Measurements from ENCODE around the gene TMEM8B. TPM values are rescaled to one million over a fixed set of nuclear protein-coding genes. Genes with fewer than 3 reads are reported as not detected.
"Not testable (repeated sequence)": the region's sequence is repeated elsewhere in the genome, so short reads cannot be mapped to it uniquely, and the experiment has no call there.

TMEM8B gene
- total and polyA plus RNA-seq, 5 donors from 2014 or later, result 0.21 to 3.3 (median 1.4) TPM

DNA sequence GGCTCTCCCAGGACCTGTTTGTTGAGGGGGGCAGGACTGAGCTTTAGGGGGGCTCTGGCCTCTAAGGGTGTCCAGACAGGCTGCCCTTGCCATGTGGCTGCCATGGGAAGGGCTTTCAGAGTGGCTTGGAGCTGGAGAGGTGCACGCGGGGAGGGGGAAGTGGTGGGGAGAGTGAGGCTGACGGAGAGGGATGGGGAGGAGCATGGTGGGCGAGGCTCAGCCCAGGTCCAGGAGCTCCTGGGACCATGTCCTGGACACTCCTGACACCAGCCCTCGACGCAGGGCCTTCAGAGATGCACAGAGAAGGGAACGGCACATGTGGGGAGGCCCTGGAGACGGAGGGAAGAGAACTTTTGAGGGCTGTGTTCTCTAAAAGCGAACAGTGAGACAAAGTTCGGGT lies 82.7 kb downstream of the TMEM8B start:
- peaks cover 15 to 56% (median 28%) of the 10 kb centered on the region in 4 donors for H3K4me1 Mint-ChIP-seq
- no peak overlapping the region for H3K4me3 ChIP-seq (ENCODE audit: low read depth, low read length)
- DNase-seq, result no peak
- no peak overlapping the region for H3K27ac ChIP-seq (ENCODE audit: insufficient read depth, low read length, poor library complexity, severe bottlenecking)
- H3K36me3 Mint-ChIP-seq, result no peaks in the 10 kb centered on the region
- peak overlapping the region in 2 of 3 donors; percentile 31 to 83 for H3K27ac Mint-ChIP-seq
- H3K9me3 Mint-ChIP-seq, result no peaks in the 10 kb centered on the region
- peaks cover 60% of the 10 kb centered on the region for H3K4me1 ChIP-seq (ENCODE audit: control insufficient read depth, insufficient read depth, low read length, poor library complexity, severe bottlenecking)
- H3K27me3 ChIP-seq (ENCODE audit: control insufficient read depth, insufficient read depth, low read length), result no peaks in the 10 kb centered on the region
- H3K4me3 Mint-ChIP-seq, result peak overlapping the region in 2 of 4 donors; percentile 15 to 66
- ATAC-seq (ENCODE audit: low read depth in 2 of 2), result no peak
- H3K9me3 ChIP-seq (ENCODE audit: control insufficient read depth in 2 of 2, low read length in 2 of 2), result no peaks in the 10 kb centered on the region
- H3K36me3 ChIP-seq (ENCODE audit: control insufficient read depth, insufficient read depth, low read length), result no peaks in the 10 kb centered on the region
- no peaks in the 10 kb centered on the region for H3K27me3 Mint-ChIP-seq

DNA sequence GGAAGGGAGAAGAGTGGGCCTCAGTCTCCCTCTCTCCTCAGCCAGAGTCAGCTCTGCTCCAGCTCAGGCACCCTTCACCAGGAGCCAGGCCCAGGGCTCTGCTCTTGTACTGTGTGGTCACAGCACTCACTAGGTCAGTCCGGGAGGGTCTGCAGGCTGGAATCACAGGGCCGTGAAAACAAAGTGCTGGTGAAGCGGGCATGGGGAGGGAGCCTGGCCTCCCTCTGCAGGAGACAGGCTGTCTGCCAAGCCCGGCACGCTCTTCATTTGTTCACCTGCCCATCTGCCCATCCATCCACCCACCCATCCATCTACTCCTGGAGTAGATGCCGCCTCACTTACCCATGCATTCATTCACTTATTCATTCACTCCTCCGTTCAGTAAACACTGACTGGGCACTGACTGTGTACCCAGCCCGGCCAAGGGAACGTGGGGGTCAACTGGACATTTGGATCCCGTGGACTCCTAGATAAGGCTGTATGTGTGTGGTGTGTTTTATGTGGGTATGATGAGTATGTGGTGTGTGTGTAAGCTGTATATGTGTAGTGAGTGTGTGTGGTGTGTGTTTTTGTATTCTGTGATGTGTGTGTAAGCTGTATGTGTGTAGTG lies 83.9 kb downstream of the TMEM8B start:
- Mint-ChIP-seq H3K4me1 (peaks cover 15 to 51% (median 29%) of the 10 kb centered on the region in 4 donors), H3K36me3 (no peaks in the 10 kb centered on the region), H3K9me3 (no peaks in the 10 kb centered on the region), H3K4me3 (peak overlapping the region in 1 of 4 donors; percentile 83), H3K27me3 (no peaks in the 10 kb centered on the region), H3K27ac (peak overlapping the region in 1 of 3 donors; percentile 69)
- no peak for DNase-seq
- no peak for ATAC-seq (ENCODE audit: low read depth in 2 of 2)
- Histone ChIP-seq H3K9me3 (ENCODE audit: control insufficient read depth in 2 of 2, low read length in 2 of 2) (no peaks in the 10 kb centered on the region), H3K4me1 (ENCODE audit: control insufficient read depth, insufficient read depth, low read length, poor library complexity, severe bottlenecking) (peaks cover 48% of the 10 kb centered on the region), H3K4me3 (ENCODE audit: low read depth, low read length) (no peak overlapping the region), H3K27me3 (ENCODE audit: control insufficient read depth, insufficient read depth, low read length) (no peaks in the 10 kb centered on the region), H3K36me3 (ENCODE audit: control insufficient read depth, insufficient read depth, low read length) (no peaks in the 10 kb centered on the region), H3K27ac (ENCODE audit: insufficient read depth, low read length, poor library complexity, severe bottlenecking) (no peak overlapping the region)

DNA sequence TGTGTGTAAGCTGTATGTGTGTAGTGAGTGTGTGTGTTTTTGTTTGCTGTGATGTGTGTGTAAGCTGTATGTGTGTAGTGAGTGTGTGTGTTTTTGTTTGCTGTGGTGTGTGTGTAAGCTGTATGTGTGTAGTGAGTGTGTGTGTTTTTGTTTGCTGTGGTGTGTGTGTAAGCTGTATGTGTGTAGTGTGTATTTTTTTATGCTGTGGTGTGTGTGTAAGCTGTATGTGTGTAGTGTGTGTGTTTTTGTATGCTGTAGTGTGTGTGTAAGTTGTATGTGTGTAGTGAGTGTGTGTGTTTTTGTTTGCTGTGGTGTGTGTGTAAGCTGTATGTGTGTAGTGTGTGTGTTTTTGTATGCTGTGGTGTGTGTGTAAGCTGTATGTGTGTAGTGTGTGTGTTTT lies 84.4 kb downstream of the TMEM8B start:
- H3K36me3 Mint-ChIP-seq; H3K9me3 ChIP-seq (ENCODE audit: control insufficient read depth in 2 of 2, low read length in 2 of 2); H3K27me3 Mint-ChIP-seq; ATAC-seq (ENCODE audit: low read depth in 2 of 2); H3K9me3 Mint-ChIP-seq; H3K27ac ChIP-seq (ENCODE audit: insufficient read depth, low read length, poor library complexity, severe bottlenecking); H3K27me3 ChIP-seq (ENCODE audit: control insufficient read depth, insufficient read depth, low read length); H3K4me3 ChIP-seq (ENCODE audit: low read depth, low read length); H3K27ac Mint-ChIP-seq; H3K36me3 ChIP-seq (ENCODE audit: control insufficient read depth, insufficient read depth, low read length); H3K4me3 Mint-ChIP-seq; DNase-seq: not testable (repeated sequence)
- H3K4me1 ChIP-seq (ENCODE audit: control insufficient read depth, insufficient read depth, low read length, poor library complexity, severe bottlenecking), result peaks cover 43% of the 10 kb centered on the region
- H3K4me1 Mint-ChIP-seq, result peaks cover 14 to 48% (median 32%) of the 10 kb centered on the region in 4 donors

DNA sequence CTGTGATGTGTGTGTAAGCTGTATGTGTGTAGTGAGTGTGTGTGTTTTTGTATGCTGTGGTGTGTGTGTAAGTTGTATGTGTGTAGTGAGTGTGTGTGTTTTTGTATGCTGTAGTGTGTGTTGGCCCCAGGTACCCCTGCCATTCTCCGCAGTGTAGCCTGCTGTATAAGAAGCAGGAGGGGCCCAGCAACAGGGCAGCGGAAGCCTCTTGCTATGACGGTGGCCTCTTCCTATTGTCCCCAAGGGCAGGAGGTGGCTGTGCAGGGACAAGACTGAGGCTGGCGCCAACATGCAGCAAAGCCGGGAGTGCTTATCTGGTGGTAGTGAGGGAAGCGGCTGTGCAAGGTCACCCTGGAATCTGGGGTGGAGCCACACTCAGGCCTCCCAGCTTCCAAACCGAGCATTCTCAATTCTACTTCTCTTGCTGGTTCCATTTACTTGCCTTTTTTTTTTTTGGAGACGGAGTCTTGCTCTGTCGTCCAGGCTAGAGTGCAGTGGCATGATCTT lies 85.3 kb downstream of the TMEM8B start:
- H3K27ac ChIP-seq (ENCODE audit: insufficient read depth, low read length, poor library complexity, severe bottlenecking), result no peak overlapping the region
- Mint-ChIP-seq H3K36me3 (no peaks in the 10 kb centered on the region), H3K27ac (no peak overlapping the region), H3K4me1 (peaks cover 7 to 45% (median 27%) of the 10 kb centered on the region in 4 donors), H3K4me3 (no peak overlapping the region), H3K27me3 (no peaks in the 10 kb centered on the region), H3K9me3 (no peaks in the 10 kb centered on the region)
- DNase-seq (peak in 1 of 3 donors; percentile 20), ATAC-seq (ENCODE audit: low read depth in 2 of 2) (no peak)
- H3K36me3 ChIP-seq (ENCODE audit: control insufficient read depth, insufficient read depth, low read length), result no peaks in the 10 kb centered on the region
- peaks cover 34% of the 10 kb centered on the region for H3K4me1 ChIP-seq (ENCODE audit: control insufficient read depth, insufficient read depth, low read length, poor library complexity, severe bottlenecking)
- no peaks in the 10 kb centered on the region for H3K27me3 ChIP-seq (ENCODE audit: control insufficient read depth, insufficient read depth, low read length)
- H3K9me3 ChIP-seq (ENCODE audit: control insufficient read depth in 2 of 2, low read length in 2 of 2), result no peaks in the 10 kb centered on the region
- H3K4me3 ChIP-seq (ENCODE audit: low read depth, low read length), result no peak overlapping the region

Other genes with a start within 250 kb of the TMEM8B start
- 24.5 TPM for gene TESK1, start 224.0 kb upstream of the TMEM8B start, total RNA-seq
- gene TESK1, start 224.0 kb upstream of the TMEM8B start, polyA plus RNA-seq, result 1 to 10 TPM; 3.9 to 5.7 (median 4.5) TPM
- gene CD72, start 210.8 kb upstream of the TMEM8B start, total RNA-seq, result 7.9 TPM
- gene CD72, start 210.8 kb upstream of the TMEM8B start, polyA plus RNA-seq, result 1 to 10 TPM; 1.0 to 4.0 (median 1.9) TPM
- gene SIT1, start 178.3 kb upstream of the TMEM8B start, total RNA-seq, result 76.9 TPM
- gene SIT1, start 178.3 kb upstream of the TMEM8B start, polyA plus RNA-seq, result 100 to 1,000 TPM; 239 to 346 (median 308) TPM
- gene RMRP, start 171.2 kb upstream of the TMEM8B start, total RNA-seq, result 6,542 TPM
- not detected for gene RMRP, start 171.2 kb upstream of the TMEM8B start, polyA plus RNA-seq
- 31.2 TPM for gene CCDC107, start 170.9 kb upstream of the TMEM8B start, total RNA-seq
- 10 to 100 TPM; 65.8 to 83.2 (median 71.7) TPM for gene CCDC107, start 170.9 kb upstream of the TMEM8B start, polyA plus RNA-seq
- gene ARHGEF39, start 164.0 kb upstream of the TMEM8B start, total RNA-seq, result 0.84 TPM
- under 1 TPM; 0.36 to 0.66 (median 0.44) TPM for gene ARHGEF39, start 164.0 kb upstream of the TMEM8B start, polyA plus RNA-seq
- gene CA9, start 155.3 kb upstream of the TMEM8B start, total RNA-seq, result not detected
- under 1 TPM in 1 of 4 donors, not detected in 3; 0.48 TPM for gene CA9, start 155.3 kb upstream of the TMEM8B start, polyA plus RNA-seq
- 38.8 TPM for gene TPM2, start 139.3 kb upstream of the TMEM8B start, total RNA-seq
- not detected for gene TPM2, start 139.3 kb upstream of the TMEM8B start, polyA plus RNA-seq
- 277 TPM for gene TLN1, start 97.0 kb upstream of the TMEM8B start, total RNA-seq
- gene TLN1, start 97.0 kb upstream of the TMEM8B start, polyA plus RNA-seq, result 10 to 100 TPM; 33.7 to 36.2 (median 35.9) TPM
- 14.6 TPM for gene CREB3, start 96.6 kb upstream of the TMEM8B start, total RNA-seq
- gene CREB3, start 96.6 kb upstream of the TMEM8B start, polyA plus RNA-seq, result 10 to 100 TPM; 33.4 to 36.4 (median 34.6) TPM
- 47.9 TPM for gene GBA2, start 80.0 kb upstream of the TMEM8B start, total RNA-seq
- 10 to 100 TPM; 18.7 to 27.1 (median 21.2) TPM for gene GBA2, start 80.0 kb upstream of the TMEM8B start, polyA plus RNA-seq
- gene RGP1, start 79.9 kb upstream of the TMEM8B start, total RNA-seq, result 22.8 TPM
- gene RGP1, start 79.9 kb upstream of the TMEM8B start, polyA plus RNA-seq, result 10 to 100 TPM in 1 of 4 donors, 1 to 10 TPM in 3; 4.6 to 10.2 (median 7.0) TPM
- gene MSMP, start 75.0 kb upstream of the TMEM8B start, total RNA-seq, result not detected
- gene MSMP, start 75.0 kb upstream of the TMEM8B start, polyA plus RNA-seq, result under 1 TPM in 1 of 4 donors, not detected in 3; 0.69 TPM
- 7.7 TPM for gene NPR2, start 37.6 kb upstream of the TMEM8B start, total RNA-seq
- gene NPR2, start 37.6 kb upstream of the TMEM8B start, polyA plus RNA-seq, result 1 to 10 TPM in 2 of 4 donors, under 1 TPM in 1, not detected in 1; 0.46 to 1.9 (median 1.5) TPM
- gene SPAG8, start 17.0 kb upstream of the TMEM8B start, total RNA-seq, result 0.99 TPM
- gene SPAG8, start 17.0 kb upstream of the TMEM8B start, polyA plus RNA-seq, result 1 to 10 TPM in 1 of 4 donors, under 1 TPM in 2, not detected in 1; 0.75 to 1.3 (median 0.85) TPM
- 21.7 TPM for gene HINT2, start 14.2 kb upstream of the TMEM8B start, total RNA-seq
- gene HINT2, start 14.2 kb upstream of the TMEM8B start, polyA plus RNA-seq, result 100 to 1,000 TPM in 2 of 4 donors, 10 to 100 TPM in 2; 70.5 to 105 (median 90.6) TPM
- gene FAM221B, start 496 bp upstream of the TMEM8B start, total RNA-seq, result not detected
- under 1 TPM in 1 of 4 donors, not detected in 3; 0.03 TPM for gene FAM221B, start 496 bp upstream of the TMEM8B start, polyA plus RNA-seq
- gene OR13J1, start 41.2 kb downstream of the TMEM8B start, total RNA-seq, result not detected
- gene OR13J1, start 41.2 kb downstream of the TMEM8B start, polyA plus RNA-seq, result not detected
- gene HRCT1, start 77.0 kb downstream of the TMEM8B start, total RNA-seq, result not detected
- gene HRCT1, start 77.0 kb downstream of the TMEM8B start, polyA plus RNA-seq, result not detected
- not detected for gene SPAAR, start 80.3 kb downstream of the TMEM8B start, total RNA-seq
- not detected for gene SPAAR, start 80.3 kb downstream of the TMEM8B start, polyA plus RNA-seq
- gene OR2S2, start 128.9 kb downstream of the TMEM8B start, total RNA-seq, result not detected
- gene OR2S2, start 128.9 kb downstream of the TMEM8B start, polyA plus RNA-seq, result not detected
- 6.5 TPM for gene RECK, start 207.7 kb downstream of the TMEM8B start, total RNA-seq
- gene RECK, start 207.7 kb downstream of the TMEM8B start, polyA plus RNA-seq, result 10 to 100 TPM in 2 of 4 donors, 1 to 10 TPM in 2; 5.5 to 12.6 (median 8.7) TPM

All from CD4-positive, CD25-positive, alpha-beta regulatory T cell (primary cell).